Kidney epithelial cell (primary cell): Measurements from ENCODE around the gene KCNAB1. TPM values are rescaled to one million over a fixed set of nuclear protein-coding genes. Genes with fewer than 3 reads are reported as not detected.
A peak's percentile ranks its signal among the peaks of the same experiment; 100 is the strongest.

ENCODE experiments used
- DNase-seq: peaks from one replicate; pipeline ENCODE4 v3.0.0-alpha.2; 2010; ENCODE audit warnings: low read depth
- H3K27me3 ChIP-seq: 2 replicates; pipeline ENCODE4 v1.6.0; 2011; ENCODE audit warnings: low read length; ENCODE audit not compliant: control insufficient read depth, insufficient read depth
- H3K36me3 ChIP-seq: 2 replicates; pipeline ENCODE4 v1.5.1; 2011; ENCODE audit warnings: low read length; ENCODE audit not compliant: control insufficient read depth, insufficient read depth
- H3K4me3 ChIP-seq: 2 replicates; pipeline ENCODE4 v1.5.1; 2011; ENCODE audit warnings: low read depth, mild to moderate bottlenecking, control low read depth, low read length
- CTCF ChIP-seq: IDR thresholded peaks from 2 replicates; pipeline ENCODE4 v1.5.1; 2011; ENCODE audit warnings: mild to moderate bottlenecking, moderate library complexity, low read length, control low read depth, inconsistent platforms; ENCODE audit not compliant: insufficient read depth, poor library complexity, severe bottlenecking
- total RNA-seq: library from RNA; depleted of rRNA; stranded (reverse); fragments of >200 nt; gene quantifications from 2 replicates; pipeline ENCODE4 v1.2.3, GENCODE V29; 2015

Gene KCNAB1
- total RNA-seq, 1 donor from 2014 or later = not detected

- Histone ChIP-seq H3K36me3 (no peaks in the 10 kb centered on the region), H3K4me3 (no peak overlapping the region), H3K27me3 (no peaks in the 10 kb centered on the region)
- no peak for DNase-seq
- no peak for TF ChIP-seq CTCF
Measured at GRCh38 chr3:156321945-156322344, 201.6 kb downstream of the KCNAB1 start.

GRCh38 chr3:156323466-156323865, 203.1 kb downstream of the KCNAB1 start:
- no peaks in the 10 kb centered on the region for H3K36me3 ChIP-seq
- no peak for TF ChIP-seq CTCF
- peak; percentile 16 for DNase-seq

GRCh38 chr3:156330415-156330814, 210.0 kb downstream of the KCNAB1 start:
- Histone ChIP-seq H3K36me3 (no peaks in the 10 kb centered on the region), H3K4me3 (no peak overlapping the region), H3K27me3 (no peaks in the 10 kb centered on the region)
- DNase-seq = no peak
- no peak for TF ChIP-seq CTCF

More at GRCh38 chr3:156323466-156323865, 203.1 kb downstream of the KCNAB1 start:
- H3K4me3 ChIP-seq = no peak overlapping the region
- H3K27me3 ChIP-seq = no peaks in the 10 kb centered on the region

GRCh38 chr3:156332304-156332703, 211.9 kb downstream of the KCNAB1 start:
- no peaks in the 10 kb centered on the region for H3K36me3 ChIP-seq
- DNase-seq = peak; percentile 23
- H3K27me3 ChIP-seq = no peaks in the 10 kb centered on the region
- no peak for TF ChIP-seq CTCF
- H3K4me3 ChIP-seq = no peak overlapping the region

- Histone ChIP-seq H3K4me3 (no peak overlapping the region), H3K36me3 (no peaks in the 10 kb centered on the region), H3K27me3 (no peaks in the 10 kb centered on the region)
- no peak for DNase-seq
- TF ChIP-seq CTCF = no peak
Measured at GRCh38 chr3:156334841-156335545, 214.6 kb downstream of the KCNAB1 start.

- TF ChIP-seq CTCF = no peak
Measured at GRCh38 chr3:156339491-156339890, 219.1 kb downstream of the KCNAB1 start.

More at GRCh38 chr3:156339491-156339890, 219.1 kb downstream of the KCNAB1 start:
- Histone ChIP-seq H3K4me3 (no peak overlapping the region), H3K36me3 (no peaks in the 10 kb centered on the region), H3K27me3 (no peaks in the 10 kb centered on the region)
- no peak for DNase-seq
